ENCODE measurements around the gene PARVB.

DNA sequence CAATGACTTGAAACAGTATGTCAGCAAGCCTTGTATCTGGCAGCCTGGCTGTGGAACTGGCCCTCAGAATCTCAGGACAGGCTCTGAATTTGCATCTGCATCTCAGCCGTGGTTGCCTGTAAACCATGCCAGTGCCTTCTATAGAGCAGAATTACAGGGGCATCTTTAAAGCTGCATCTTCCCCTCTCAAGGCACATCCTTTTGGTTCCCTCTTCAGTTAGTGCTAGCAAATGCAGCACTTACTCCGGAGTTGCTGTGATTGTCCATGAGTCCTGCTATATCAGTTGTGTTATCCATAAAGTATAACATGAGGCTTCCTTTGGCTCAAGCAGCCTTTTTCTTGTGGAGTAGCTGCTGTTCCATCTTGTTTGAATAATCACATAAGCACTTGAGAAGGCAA is 102.7 kb downstream of the PARVB start:
- TF ChIP-seq, protein P1, sequence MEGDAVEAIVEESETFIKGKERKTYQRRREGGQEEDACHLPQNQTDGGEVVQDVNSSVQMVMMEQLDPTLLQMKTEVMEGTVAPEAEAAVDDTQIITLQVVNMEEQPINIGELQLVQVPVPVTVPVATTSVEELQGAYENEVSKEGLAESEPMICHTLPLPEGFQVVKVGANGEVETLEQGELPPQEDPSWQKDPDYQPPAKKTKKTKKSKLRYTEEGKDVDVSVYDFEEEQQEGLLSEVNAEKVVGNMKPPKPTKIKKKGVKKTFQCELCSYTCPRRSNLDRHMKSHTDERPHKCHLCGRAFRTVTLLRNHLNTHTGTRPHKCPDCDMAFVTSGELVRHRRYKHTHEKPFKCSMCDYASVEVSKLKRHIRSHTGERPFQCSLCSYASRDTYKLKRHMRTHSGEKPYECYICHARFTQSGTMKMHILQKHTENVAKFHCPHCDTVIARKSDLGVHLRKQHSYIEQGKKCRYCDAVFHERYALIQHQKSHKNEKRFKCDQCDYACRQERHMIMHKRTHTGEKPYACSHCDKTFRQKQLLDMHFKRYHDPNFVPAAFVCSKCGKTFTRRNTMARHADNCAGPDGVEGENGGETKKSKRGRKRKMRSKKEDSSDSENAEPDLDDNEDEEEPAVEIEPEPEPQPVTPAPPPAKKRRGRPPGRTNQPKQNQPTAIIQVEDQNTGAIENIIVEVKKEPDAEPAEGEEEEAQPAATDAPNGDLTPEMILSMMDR (IDR thresholded peaks at IDR 0.05; ENCODE audit: control extremely low read depth in 1 of 3, insufficient read depth in 1 of 3, low read depth in 1 of 3, low read length in 3 of 3): no peak
- TF ChIP-seq POLR2A (IDR thresholded peaks at IDR 0.05; ENCODE audit: control extremely low read depth in 1 of 2, low read depth in 2 of 2, low read length in 2 of 2): no peak
